Measurements from ENCODE around the gene HTR3D.
"Not testable (repeated sequence)": the region's sequence is repeated elsewhere in the genome, so short reads cannot be mapped to it uniquely, and the experiment has no call there.

HTR3D gene

GRCh38 chr3:184067573-184068055, 36.1 kb downstream of the HTR3D start:
- no peak for DNase-seq (ENCODE audit: low read depth in 2 of 2)

- DNase-seq (ENCODE audit: low read depth in 2 of 2) = no peak
Observed at GRCh38 chr3:184068344-184068743, 36.8 kb downstream of the HTR3D start.

DNA sequence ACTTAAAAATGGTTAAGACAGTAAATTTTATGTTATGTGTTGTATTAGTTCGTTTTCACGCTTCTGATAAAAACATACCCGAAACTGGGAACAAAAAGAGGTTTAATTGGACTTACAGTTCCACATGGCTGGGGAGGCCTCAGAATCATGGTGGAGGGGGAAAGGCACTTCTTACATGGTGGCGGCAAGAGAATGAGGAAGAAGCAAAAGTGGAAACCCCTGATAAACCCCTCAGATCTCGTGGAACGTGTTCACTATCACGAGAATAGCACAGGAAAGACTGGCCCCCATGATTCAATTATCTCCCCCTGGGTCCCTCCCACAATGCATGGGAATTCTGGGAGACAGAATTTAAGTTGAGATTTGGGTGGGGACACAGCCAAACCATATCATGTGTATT, 39.6 kb downstream of the HTR3D start:
- DNase-seq (ENCODE audit: low read depth in 2 of 2) = not testable (repeated sequence)

- DNase-seq (ENCODE audit: low read depth in 2 of 2) = no peak
Observed at GRCh38 chr3:184073621-184074020, 42.1 kb downstream of the HTR3D start.

DNA sequence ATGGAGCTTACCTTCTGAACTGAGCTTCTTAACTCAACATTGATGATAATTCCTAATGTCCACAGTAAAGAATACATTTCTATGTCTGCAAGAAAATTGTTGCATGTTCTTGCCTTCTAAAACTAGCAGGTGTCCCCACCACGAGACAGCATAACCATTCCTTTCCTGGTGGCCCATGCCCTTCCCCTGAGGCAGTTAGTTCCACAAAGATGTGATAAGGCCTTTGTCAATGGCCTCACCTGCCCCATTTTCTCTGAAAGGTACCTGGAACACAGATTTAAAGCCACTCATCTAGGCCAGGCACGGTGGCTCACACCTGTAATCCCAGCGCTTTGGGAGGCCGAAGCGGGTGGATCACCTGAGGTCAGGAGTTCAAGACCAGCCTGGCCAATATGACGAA, 44.4 kb downstream of the HTR3D start:
- no peak for DNase-seq (ENCODE audit: low read depth in 2 of 2)

DNA sequence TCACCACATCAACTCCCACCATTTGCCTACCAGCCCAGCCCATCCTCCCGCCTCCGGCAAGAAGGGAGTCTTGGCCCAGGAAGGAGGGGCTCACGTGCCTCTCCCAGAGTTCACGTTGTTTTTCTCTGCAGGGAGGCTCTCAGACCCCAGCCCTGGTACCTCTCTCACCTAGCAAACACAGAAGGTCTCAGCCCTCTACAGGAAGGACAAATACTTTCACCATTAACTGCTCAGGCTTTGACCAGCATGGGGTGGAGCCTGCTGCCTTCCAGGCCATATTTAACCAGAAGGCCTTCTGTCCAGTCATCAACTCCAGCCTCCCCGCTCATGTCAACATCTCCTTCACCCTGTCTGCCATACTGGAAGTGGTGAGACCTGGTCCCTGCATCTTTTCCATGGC, 46.3 kb downstream of the HTR3D start:
- DNase-seq (ENCODE audit: low read depth in 2 of 2) = no peak

DNA sequence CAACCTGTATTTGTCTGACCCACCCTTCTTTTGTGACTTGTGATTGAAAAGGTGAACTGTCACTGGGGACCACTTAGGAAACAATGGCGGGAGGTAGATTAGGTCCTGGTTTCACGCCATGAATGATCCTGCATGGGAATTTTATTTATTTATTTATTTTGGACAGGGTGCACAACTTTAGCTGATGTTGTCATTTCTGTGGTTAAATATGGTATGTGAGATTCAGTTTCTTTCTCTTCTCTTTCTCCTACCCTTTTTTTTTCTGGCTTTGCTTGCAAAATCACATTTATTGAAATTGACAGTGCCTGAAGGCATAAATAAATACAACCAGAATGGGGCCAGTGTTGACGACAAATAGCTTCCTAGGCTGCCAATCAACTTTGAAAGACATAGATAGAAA, 47.3 kb downstream of the HTR3D start:
- no peak for DNase-seq (ENCODE audit: low read depth in 2 of 2)

DNA sequence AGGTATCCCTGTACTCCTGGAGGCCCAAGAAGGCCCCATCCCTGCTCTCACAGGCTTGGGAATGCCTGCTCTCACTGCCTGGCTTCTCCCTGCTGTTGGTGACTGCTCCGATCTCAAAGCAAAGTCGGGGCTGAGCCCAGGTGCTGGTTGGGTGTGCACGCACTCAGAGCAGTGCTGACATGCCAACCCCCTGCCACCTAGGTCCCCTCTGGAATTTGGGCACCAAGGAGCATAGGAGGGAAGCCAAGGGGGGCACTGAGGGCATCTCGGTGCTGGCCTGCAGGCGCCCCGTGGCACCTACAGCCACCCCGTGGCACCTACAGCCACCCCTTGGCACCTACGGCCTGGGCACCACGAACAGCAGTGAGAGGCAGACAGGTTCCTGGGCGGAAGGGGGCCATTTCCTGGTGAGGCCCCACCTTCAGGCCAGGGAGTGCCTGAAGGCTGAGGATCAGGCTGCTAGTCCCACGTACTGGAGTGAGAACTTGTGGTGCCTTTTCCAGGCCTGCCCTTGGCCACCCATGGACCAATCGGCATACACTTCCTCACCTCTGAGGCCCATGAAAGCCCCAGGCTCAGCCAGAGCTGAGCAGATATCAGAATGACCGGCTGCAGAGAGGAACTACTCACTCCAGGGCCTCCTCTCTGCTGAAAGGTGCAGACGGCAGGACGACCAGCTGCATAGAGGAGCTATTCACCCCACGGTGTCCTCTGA, 49.7 kb downstream of the HTR3D start:
- no peak for DNase-seq (ENCODE audit: low read depth in 2 of 2)

DNA sequence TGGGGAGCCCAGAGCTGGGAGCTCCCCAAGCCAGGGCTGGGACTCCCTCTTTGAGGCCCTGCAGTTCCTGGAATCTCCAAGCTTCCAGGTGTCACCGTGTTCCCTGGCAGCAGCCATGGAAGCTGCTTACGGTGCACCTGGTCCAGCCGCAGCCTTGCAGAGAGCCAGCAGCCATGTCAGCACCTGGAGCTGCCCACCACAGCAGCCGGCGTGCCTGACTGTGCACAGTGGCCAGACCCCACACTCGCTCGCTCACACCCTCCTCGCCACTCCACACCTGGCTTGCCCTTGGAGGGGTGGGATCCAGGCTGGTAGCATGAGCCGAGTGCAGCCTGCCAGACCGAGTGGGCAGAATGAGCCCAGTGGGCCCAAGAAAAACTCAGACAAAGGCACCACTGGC, 50.5 kb downstream of the HTR3D start:
- DNase-seq (ENCODE audit: low read depth in 2 of 2) = no peak

DNA sequence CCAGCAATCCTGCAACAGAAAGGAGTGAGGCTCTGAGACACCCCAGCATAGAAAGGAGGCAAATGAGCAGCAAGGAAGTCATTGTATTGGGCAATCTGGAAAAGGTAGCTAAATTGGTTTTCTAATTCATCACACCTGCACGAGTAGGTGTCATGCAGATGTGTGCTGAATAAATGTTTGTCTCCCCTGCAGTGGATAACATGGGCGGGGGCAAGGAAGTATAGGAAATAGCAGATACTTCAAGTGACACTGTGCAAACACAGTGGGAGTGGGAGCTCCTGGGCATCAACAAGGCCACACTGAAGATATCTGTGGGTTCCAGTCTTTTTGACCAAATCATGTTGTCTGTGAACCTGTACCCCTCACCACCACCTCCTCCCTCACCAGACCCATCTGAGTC, 50.9 kb downstream of the HTR3D start:
- no peak for DNase-seq (ENCODE audit: low read depth in 2 of 2)

- DNase-seq (ENCODE audit: low read depth in 2 of 2) = no peak
Observed at GRCh38 chr3:184085389-184085852, 53.9 kb downstream of the HTR3D start.

Measured in stimulated activated CD8-positive, alpha-beta memory T cell treated with anti-CD3 and anti-CD28 coated beads, Interleukin-7, amount 100 ng/mL, for 4 hours (primary cell).